ENCODE measurements around the gene GMPPB. TPM values are rescaled to one million over a fixed set of nuclear protein-coding genes. Genes with fewer than 3 reads are reported as not detected.

GMPPB gene
- total RNA-seq, 4 donors from 2014 or later: 28.5 to 85.6 (median 57.7) TPM

DNA sequence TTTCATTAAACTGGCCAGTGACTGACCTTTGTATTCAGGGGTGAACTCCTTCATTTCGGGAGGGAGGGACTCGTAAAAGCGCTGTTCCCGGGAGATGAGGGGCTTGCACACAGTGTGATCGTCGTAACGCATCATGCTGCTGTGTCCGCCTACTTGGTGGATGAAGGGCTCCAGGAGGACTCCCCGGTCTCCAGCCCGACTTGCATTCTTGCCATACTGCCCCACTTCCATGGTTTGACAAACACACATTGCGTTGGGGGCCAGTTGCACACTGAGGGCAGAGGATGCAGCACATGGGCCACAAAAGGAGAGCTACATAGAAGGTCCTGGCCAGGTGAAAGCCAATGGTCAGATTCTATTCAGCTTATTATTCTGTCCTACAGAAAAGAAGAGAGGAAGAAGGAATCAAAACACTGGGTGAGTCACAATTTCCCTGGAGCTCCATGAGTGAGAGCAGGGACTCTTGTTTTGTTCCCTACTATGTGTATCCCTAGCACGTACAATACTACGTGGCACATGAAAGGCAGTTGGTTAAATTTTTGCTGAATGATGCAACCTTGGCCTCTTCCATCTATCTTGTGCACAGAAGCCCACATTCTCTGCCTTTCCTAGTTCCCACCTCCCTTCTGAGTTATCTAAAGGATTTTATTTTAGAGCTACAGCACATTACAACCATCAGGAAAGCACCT lies 24.2 kb upstream of the GMPPB start:
- TF ChIP-seq, protein P1, sequence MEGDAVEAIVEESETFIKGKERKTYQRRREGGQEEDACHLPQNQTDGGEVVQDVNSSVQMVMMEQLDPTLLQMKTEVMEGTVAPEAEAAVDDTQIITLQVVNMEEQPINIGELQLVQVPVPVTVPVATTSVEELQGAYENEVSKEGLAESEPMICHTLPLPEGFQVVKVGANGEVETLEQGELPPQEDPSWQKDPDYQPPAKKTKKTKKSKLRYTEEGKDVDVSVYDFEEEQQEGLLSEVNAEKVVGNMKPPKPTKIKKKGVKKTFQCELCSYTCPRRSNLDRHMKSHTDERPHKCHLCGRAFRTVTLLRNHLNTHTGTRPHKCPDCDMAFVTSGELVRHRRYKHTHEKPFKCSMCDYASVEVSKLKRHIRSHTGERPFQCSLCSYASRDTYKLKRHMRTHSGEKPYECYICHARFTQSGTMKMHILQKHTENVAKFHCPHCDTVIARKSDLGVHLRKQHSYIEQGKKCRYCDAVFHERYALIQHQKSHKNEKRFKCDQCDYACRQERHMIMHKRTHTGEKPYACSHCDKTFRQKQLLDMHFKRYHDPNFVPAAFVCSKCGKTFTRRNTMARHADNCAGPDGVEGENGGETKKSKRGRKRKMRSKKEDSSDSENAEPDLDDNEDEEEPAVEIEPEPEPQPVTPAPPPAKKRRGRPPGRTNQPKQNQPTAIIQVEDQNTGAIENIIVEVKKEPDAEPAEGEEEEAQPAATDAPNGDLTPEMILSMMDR (IDR thresholded peaks at IDR 0.05): no peak
- TF ChIP-seq POLR2A (IDR thresholded peaks at IDR 0.05): no peak
- Histone ChIP-seq H3K4me3 (replicated peaks in 1 of 3) (no peak overlapping the region), H3K9me3 (no peaks in the 10 kb centered on the region), H3K27me3 (no peaks in the 10 kb centered on the region), H3K4me1 (no peaks in the 10 kb centered on the region), H3K36me3 (no peaks in the 10 kb centered on the region), H3K27ac (no peak overlapping the region)
- no peak for DNase-seq
- WGBS, 2 donors: 93% methylated on average over 13 of the region's 13 CpGs
- intact Hi-C loops (cut with DNase I): no loop called here

DNA sequence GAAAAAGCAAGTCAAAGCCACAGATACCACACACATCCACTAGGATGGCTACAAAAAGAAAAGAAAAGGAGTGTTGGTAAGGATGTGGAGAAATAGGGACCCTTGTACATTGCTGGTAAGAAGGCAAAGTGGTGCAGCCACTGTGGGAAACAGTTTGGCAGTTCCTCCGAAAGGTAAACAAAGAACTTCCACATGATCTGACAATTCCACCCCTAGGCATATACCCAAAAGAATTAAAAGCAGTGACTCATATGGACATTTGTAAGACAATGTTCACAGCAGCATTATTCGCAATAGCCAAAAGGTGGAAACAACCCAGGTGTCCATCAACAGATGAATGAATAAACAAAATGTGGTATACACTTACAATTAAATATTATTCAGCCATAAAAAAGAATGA lies 22.2 kb upstream of the GMPPB start:
- no peak for DNase-seq
- no peaks in the 10 kb centered on the region for H3K9me3 ChIP-seq
- intact Hi-C loops (cut with DNase I): no loop called here
- H3K27ac ChIP-seq: no peak overlapping the region
- TF ChIP-seq, protein P1 (IDR thresholded peaks at IDR 0.05): no peak
- no peak for TF ChIP-seq POLR2A (IDR thresholded peaks at IDR 0.05)
- H3K4me1 ChIP-seq: no peaks in the 10 kb centered on the region
- H3K4me3 ChIP-seq (replicated peaks in 1 of 3): no peak overlapping the region
- 88 to 89% methylated on average over 2 of the region's 2 CpGs for WGBS, 2 donors
- H3K36me3 ChIP-seq: no peaks in the 10 kb centered on the region
- no peaks in the 10 kb centered on the region for H3K27me3 ChIP-seq

DNA sequence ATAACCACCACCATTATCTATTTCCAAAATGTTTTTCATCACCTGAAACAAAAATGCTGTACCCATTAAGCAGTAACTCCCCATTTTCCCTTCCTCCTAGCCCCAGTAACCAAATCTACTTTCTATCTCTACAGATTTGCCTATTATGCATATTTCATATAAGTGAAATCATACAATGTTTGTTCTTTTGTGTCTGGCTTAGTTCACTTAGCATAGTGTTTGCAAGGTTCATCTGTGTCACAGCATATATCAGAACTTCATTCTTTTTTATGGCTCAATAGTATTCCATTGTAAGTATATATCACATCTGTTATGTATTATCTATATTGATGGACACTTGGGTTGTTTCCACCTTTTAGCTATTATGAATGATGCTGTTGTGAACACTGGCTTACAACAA lies 16.7 kb upstream of the GMPPB start:
- H3K4me1 ChIP-seq: no peaks in the 10 kb centered on the region
- no peak for DNase-seq
- no peaks in the 10 kb centered on the region for H3K9me3 ChIP-seq
- H3K36me3 ChIP-seq: peaks cover 14 to 18% of the 10 kb centered on the region in 2 donors
- no peak overlapping the region for H3K4me3 ChIP-seq (replicated peaks in 1 of 3)
- no peak for TF ChIP-seq POLR2A (IDR thresholded peaks at IDR 0.05)
- TF ChIP-seq, protein P1 (IDR thresholded peaks at IDR 0.05): no peak
- H3K27me3 ChIP-seq: no peaks in the 10 kb centered on the region
- H3K27ac ChIP-seq: no peak overlapping the region
- intact Hi-C loops (cut with DNase I): no loop called here

DNA sequence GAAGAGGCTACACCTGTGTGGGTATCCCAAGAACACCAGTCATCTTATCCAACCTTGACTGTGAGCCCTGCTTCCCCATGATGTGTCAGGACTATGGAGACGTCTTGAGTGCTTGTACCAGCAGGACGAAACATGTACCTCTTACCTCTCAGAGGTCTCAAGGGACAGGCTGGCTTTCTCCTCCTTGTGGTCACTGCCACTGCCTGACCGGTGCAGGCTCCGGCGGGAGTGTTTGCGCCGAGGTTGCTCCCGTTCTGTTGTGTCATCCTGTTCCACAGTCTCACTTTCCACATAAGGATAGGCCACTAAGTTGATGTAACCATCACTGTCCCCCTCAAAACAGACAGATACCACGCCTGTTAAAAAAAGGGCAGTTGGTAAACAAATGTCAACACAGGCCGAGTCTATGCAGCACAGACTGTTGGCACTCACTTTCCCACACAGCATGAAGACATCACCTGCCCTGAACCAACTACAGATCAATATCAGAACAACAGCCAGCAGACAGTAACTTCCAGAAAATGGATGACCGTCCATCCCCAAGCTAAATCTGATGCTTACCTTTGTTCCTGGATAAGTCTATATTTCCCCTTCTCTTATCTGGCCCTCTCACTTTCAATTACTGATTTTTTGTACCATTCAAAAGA lies 14.4 kb upstream of the GMPPB start:
- TF ChIP-seq, protein P1 (IDR thresholded peaks at IDR 0.05): no peak
- no peak for TF ChIP-seq POLR2A (IDR thresholded peaks at IDR 0.05)
- intact Hi-C loops (cut with DNase I): no loop called here
- Histone ChIP-seq H3K27me3 (no peaks in the 10 kb centered on the region), H3K4me1 (peaks cover 13% of the 10 kb centered on the region in 2 donors), H3K36me3 (peaks cover 14 to 21% of the 10 kb centered on the region in 2 donors), H3K9me3 (no peaks in the 10 kb centered on the region), H3K4me3 (replicated peaks in 1 of 3) (no peak overlapping the region), H3K27ac (no peak overlapping the region)
- WGBS, 2 donors: 96 to 97% methylated on average over 11 of the region's 11 CpGs
- no peak for DNase-seq

DNA sequence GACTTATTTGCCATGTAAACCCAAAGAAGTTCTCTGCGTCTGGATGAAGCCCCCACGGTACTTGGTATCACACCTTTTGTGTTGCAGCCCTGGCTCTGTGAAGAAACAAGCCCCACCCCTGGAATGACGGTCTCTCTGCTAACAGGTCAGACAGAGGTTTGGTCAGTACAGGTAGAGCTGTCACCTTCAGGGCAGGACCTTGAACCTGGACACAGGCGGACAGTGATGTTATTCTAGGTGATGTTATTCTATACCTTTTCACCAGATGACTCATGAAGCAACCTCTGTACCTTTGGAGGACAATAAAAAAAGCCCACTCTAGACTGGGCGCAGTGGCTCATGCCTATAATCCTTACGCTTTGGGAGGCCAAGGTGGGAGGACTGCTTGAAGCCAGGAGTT lies 11.0 kb upstream of the GMPPB start:
- no peak for TF ChIP-seq POLR2A (IDR thresholded peaks at IDR 0.05)
- TF ChIP-seq, protein P1 (IDR thresholded peaks at IDR 0.05): no peak
- Histone ChIP-seq H3K36me3 (peaks cover 30 to 33% of the 10 kb centered on the region in 2 donors), H3K27me3 (no peaks in the 10 kb centered on the region), H3K9me3 (no peaks in the 10 kb centered on the region), H3K4me3 (replicated peaks in 1 of 3) (no peak overlapping the region), H3K27ac (peak overlapping the region in 1 of 3 donors; percentile 20), H3K4me1 (peaks cover 13% of the 10 kb centered on the region in 2 donors)
- DNase-seq: no peak
- 88 to 98% methylated on average over 5 to 6 of the region's 6 CpGs for WGBS, 2 donors
- intact Hi-C loops (cut with DNase I): no loop called here

All from thyroid gland (tissue), 4 donors.